ENCODE data around the gene FYN.
"Not testable (repeated sequence)": the region's sequence is repeated elsewhere in the genome, so short reads cannot be mapped to it uniquely, and the experiment has no call there.

Gene FYN

GRCh38 chr6:111658462-111659154, 214.6 kb downstream of the FYN start:
- no peak for DNase-seq (ENCODE audit: low spot score)

DNA sequence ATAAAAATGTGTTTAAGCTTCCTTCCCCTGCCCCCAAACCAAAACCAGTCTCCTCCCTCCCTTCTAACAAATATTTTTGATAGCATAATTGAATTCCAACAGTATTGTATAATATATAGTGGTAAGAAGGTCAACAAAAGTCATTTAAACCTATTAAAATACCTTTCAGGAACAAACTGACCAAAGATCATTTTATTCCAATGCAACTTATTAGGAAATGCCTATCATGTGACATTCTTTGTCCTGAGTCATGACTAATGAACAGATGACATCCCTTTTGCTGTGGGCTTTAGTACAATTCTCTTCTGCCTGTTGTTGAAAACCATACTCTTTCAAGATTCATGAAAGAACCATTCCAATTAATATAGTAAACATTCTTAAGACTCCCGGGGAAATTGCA, 216.1 kb downstream of the FYN start:
- DNase-seq (ENCODE audit: low spot score): peak; percentile 20

DNA sequence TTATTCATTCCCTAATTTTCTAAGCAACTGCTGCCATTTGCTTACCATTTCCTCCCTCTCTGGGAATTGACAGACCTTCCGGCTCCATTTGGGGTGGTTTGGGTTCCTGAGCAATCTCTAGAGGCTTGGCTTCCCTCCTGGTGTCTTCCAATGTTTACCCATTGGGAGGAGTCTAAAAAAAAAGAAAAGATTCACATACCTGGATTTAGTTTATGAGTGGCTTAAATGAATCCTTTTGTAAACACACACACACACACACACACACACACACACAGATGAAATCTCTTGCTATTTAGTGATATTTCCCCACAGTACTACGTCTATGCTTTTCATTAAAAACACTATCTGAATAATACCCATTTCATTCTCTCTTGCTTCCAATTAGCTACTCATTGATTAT, 219.3 kb downstream of the FYN start:
- no peak for DNase-seq (ENCODE audit: low spot score)

DNA sequence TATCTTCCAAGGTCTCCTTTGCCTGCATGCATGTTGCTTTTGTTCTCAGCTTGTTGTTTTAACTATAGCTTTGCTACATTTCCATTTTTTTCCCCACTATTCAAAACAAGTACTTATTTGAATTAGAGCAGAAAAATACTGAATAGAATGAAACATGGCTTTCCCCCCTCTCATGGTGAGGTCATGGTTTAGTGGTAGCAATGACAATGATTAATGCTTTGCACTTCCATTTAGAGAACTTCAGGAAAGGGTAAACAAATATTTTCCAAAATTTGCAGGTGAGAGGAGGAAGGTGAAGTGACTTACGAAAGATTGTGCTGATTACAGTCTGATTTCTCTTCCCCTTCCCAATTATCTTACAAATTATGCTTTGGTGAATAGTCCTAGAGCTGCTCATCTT, 219.8 kb downstream of the FYN start:
- no peak for DNase-seq (ENCODE audit: low spot score)

DNA sequence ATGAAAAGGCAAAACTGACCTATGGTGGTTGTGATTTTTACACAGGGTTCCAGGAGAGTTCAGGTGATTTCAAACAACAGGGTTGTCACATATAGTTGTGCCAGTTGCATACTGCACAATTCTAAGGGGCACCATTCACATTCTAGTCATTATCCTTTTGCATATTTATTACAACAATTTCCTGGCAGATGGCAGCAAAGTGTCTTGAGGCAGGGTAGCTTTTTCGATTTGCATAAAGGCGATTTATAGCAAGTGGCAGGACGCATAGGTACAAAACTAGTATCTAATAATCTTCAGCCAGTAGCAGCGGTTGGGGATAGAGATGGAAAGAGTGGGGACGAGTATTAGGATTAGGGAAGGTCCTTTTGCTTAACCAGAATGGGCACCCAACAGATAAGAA, 221.1 kb downstream of the FYN start:
- DNase-seq (ENCODE audit: low spot score): no peak

DNA sequence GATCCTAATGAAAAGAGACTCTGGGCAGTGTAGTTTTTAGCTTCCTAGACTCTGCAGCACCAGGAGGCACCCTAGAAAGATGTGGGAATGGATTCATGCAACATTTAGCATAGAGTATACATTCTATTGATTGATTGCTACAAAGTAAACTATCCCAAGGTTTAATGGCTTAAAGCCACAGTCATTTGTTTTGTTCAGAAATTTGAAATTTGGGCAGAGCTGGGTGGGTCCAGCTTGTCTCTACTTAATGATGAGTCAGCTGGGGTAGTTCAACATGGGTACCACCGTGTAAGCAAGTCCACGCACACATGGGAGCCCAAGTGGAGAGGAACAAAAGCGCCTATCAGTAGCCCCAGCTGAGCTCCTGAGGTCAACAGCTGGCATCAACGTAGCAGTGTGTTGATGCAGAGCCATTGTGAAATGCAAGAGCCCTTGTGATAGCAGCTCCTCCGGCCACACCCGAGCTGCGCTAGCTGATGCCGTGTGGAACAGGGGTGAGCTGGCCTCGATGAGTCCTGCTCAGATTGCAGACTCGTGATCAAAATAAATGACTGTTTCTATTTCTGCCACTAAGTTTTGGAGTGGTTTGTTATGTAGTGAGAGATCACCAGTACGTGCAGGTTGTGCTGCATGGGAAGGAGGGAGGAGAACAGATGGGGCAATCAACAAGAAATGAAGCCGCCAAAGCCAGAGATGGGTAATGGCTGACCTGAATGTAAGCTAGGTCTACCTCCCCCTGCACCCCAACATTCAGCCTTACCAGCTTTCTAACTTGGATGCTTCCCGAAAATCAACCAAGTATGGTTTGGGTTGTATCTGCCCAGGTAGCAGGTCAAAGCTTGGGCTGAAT, 221.8 kb downstream of the FYN start:
- DNase-seq (ENCODE audit: low spot score): no peak

- DNase-seq (ENCODE audit: low spot score): no peak
These were observed 223.2 kb downstream of the FYN start for GRCh38 chr6:111650049-111650448.

DNA sequence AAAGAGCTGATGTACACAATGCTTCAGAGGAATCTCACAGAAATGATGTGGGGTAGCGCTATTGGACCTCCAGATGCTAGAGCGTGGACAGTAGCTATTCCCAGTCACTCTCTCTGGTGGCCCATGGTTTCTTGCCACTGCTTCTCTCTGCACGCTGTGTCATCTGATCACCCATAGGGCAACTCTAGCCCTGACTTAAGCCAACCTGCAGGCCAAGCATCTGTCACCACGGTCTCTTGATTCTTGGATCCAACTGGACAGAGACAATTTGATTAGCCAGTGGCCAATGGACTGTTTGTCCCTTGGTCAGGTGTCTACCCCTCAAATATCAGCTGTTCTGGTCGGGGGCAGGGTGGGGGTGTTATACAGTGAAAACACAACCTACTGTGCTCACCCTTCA, 225.2 kb downstream of the FYN start:
- DNase-seq (ENCODE audit: low spot score): no peak

GRCh38 chr6:111646942-111647341, 226.3 kb downstream of the FYN start:
- DNase-seq (ENCODE audit: low spot score): no peak

DNA sequence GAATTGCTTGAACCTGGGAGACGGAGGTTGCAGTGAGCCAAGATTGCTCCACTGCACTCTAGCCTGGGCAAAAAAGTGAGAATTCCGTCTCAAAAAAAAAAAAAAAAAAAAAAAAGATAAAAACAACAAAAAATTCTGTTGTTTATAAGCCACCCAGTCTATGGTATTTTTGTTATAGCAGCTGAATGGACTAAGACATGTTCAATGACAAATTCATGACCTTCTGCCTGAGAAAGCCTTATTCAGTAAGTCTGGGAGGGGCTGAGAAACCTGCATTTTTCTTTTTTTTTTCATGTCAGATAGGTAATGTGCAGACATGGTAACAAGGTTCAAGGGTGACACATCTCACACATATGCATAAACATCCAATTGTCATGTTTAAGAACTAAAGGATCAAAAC, 227.2 kb downstream of the FYN start:
- DNase-seq (ENCODE audit: low spot score): no peak

GRCh38 chr6:111644893-111645430, 228.3 kb downstream of the FYN start:
- DNase-seq (ENCODE audit: low spot score): no peak

GRCh38 chr6:111642463-111643158, 230.6 kb downstream of the FYN start:
- DNase-seq (ENCODE audit: low spot score): peak; percentile 28

GRCh38 chr6:111639266-111639665, 234.0 kb downstream of the FYN start:
- no peak for DNase-seq (ENCODE audit: low spot score)

DNA sequence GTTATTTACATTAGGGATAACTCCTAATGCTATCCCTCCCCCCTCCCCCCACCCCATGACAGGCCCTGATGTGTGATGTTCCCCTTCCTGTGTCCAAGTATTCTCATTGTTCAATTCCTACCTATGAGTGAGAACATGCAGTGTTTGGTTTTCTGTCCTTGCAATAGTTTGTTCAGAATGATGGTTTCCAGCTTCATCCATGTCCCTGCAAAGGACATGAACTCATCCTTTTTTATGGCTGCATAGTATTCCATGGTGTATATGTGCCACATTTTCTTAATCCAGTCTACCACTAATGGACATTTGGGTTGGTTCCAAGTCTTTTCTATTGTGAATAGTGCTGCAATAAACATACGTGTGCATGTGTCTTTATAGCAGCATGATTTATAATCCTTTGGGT, 238.3 kb downstream of the FYN start:
- DNase-seq (ENCODE audit: low spot score): not testable (repeated sequence)

DNA sequence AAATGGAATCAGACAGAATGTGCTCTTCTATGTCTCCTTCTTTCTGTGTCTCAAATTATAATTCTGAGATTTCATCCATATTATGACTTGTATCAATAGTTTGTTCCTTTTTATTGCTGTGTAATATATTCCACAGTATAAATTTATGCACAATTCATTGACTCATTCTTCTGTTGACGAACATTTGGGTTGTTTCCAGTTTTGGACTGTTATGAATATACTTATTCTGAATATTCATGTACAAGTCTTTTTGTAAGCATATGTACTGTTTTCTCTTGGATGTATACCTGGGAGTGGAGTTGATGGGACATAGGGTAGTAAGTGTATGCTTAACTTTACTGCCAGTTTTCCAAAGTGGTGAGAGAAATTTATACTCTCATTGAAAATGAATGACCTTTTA, 239.4 kb downstream of the FYN start:
- DNase-seq (ENCODE audit: low spot score): no peak

DNA sequence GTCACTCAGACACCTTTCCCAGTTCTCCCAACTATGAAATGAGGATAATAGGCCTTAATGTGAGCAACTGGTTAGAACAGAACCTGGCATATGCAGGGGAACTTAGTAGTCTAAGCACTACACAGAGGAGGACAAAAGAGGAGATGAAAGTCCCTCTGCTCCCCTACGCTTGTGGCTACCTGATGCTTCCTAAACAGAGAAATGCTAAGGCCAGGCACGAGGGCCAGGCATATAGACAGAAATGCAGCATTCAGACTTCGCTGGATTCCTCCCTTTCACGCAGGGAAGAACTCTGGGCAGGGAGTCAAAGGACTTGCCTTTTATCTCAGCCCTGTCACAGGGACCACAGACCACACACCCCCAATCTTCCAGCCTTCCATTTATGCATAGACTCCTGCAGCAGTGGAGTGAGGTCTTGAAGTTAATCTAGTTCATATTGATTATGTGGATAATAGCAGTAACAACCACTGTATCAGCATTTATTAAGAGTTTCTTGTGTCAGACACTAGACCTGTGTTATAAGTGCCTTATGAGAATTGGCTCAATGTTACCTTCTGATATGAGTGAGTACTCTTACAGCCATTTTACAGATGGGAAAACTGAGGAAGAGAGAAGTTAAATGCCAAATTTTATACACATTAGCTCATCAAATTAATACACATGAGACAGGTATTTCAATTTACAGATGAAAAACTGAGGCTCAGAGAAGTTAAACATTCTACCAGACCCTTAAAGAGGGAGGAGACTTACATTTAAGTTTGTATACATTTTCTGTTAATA, 240.6 kb downstream of the FYN start:
- no peak for DNase-seq (ENCODE audit: low spot score)

DNA sequence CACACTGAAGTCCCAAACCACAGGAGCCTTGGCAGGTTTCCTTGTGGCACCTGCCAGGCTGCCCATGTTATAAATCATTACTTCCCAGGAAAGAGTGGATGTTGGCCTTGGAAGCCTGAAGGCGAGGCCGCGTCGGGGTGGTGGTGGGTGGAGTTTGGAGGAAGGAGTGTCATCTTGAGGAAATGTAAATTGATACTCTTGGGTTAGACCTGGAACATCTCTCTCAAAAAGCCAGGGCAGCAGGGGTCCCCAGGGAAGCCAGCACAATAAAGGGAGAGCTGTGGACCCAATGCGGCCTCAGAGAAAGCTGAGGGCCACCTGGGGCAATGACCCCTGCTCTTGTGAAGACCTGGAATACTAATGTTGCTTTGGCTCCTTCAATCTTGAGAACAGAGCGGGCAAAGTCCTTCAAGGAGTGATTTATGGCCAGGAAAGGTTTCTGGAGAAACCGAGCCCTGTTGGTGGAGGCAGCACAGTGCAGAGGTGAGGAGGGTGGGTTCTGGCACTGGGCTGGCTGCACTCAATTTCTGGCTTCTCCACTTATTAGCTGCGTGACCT, 241.3 kb downstream of the FYN start:
- DNase-seq (ENCODE audit: low spot score): no peak

- no peak for DNase-seq (ENCODE audit: low spot score)
These were observed 242.2 kb downstream of the FYN start for GRCh38 chr6:111631018-111631417.

- no peak for DNase-seq (ENCODE audit: low spot score)
These were observed 245.0 kb downstream of the FYN start for GRCh38 chr6:111628142-111628850.

- DNase-seq (ENCODE audit: low spot score): no peak
These were observed 246.8 kb downstream of the FYN start for GRCh38 chr6:111626441-111626840.

Measured in SW480 (cell line).